Adrenal gland (tissue), 12 donors: ENCODE measurements around the gene MYO5B. TPM values are rescaled to one million over a fixed set of nuclear protein-coding genes. Genes with fewer than 3 reads are reported as not detected.

Experiments used
- DNase-seq, 7 donors: peaks; one replicate each; pipeline ENCODE4 v3.0.0-alpha.2; 2019 to 2020
- H3K27ac ChIP-seq, 5 donors: fragments of 200-600 bp; sonication (generic) in 4 of 5; 1 replicate in 3 of 5; 2 replicates in 2 of 5; pipeline versions ENCODE4 v1.5.1 to v1.8.0; 2016 to 2020; ENCODE audit warnings: mild to moderate bottlenecking in 1 of 5
- H3K27me3 ChIP-seq: fragments of 200-600 bp; 2 replicates; pipeline ENCODE4 v1.8.0; 2021
- H3K36me3 ChIP-seq, 2 donors: fragments of 200-600 bp; replicated peaks in 1 of 2; 1 replicate in 1 of 2; 2 replicates in 1 of 2; pipeline versions ENCODE4 v1.5.1 to v1.8.0; 2018 to 2022
- H3K4me1 ChIP-seq, 2 donors: fragments of 200-600 bp; replicated peaks in 1 of 2; 1 replicate in 1 of 2; 2 replicates in 1 of 2; pipeline versions ENCODE4 v1.5.1 to v1.8.0; 2018 to 2021
- H3K4me3 ChIP-seq, 4 donors: fragments of 200-600 bp; sonication (generic) in 3 of 4; one replicate each; pipeline ENCODE4 v1.5.1; 2016 to 2018
- H3K9me3 ChIP-seq, 3 donors: fragments of 200-600 bp; sonication (generic) in 1 of 3; replicated peaks in 1 of 3; 1 replicate in 2 of 3; 2 replicates in 1 of 3; pipeline versions ENCODE4 v1.5.1 to v1.8.0; 2016 to 2021
- CTCF ChIP-seq, 6 experiments: fragments of 450-650 bp in 4 of 6; fragments of 200-600 bp in 2 of 6; sonication (generic) in 1 of 6; IDR thresholded peaks; 1 replicate in 5 of 6; 2 replicates in 1 of 6; pipeline versions ENCODE4 v1.5.1 to v1.8.0; 2016 to 2021; ENCODE audit warnings: antibody characterized with exemption in 6 of 6, mild to moderate bottlenecking in 2 of 6, moderate library complexity in 1 of 6
- POLR2A ChIP-seq, 2 donors: fragments of 450-650 bp; IDR thresholded peaks; one replicate each; pipeline ENCODE4 v1.6.1; 2017; ENCODE audit warnings: antibody characterized with exemption in 2 of 2, mild to moderate bottlenecking in 2 of 2, moderate library complexity in 1 of 2
- WGBS, 4 donors: extraction: QIAGEN DNeasy Blood & Tissue Kit in 2 of 4; methylation state at CpG; one replicate each; pipeline versions ENCODE4 v1.1.5 to v1.1.7; 2013 to 2017; 5-methylcytosine and 5-hydroxymethylcytosine counted together
- intact Hi-C, 2 donors: fragments of 100-400 bp; cut with DNase I; formaldehyde crosslinking; loops; one replicate each; pipeline versions ENCODE4 v1.14.1 to v1.15.0; 2022 to 2023
- polyA plus RNA-seq, 3 donors: library from polyadenylated mRNA; stranded (reverse); fragments of 200-250 nt in 2 of 3; fragments of 350-450 nt in 1 of 3; fragmentation: Illumina TruSeq in 1 of 3; extraction: RNeasy Lipid Tissue Mini Kit (QIAGEN cat#74804) in 1 of 3; gene quantifications; one replicate each; pipeline ENCODE4 v1.2.3, GENCODE V29; 2013 to 2014
- total RNA-seq, 9 donors: library from RNA; depleted of rRNA in 4 of 9; stranded (reverse); fragments of >200 nt in 4 of 9; fragments of 120-200 nt in 1 of 9; fragmentation: NEBNext Ultra II Directional in 1 of 9; extraction: Animal tissue kit (Norgen Biotek cat#: 25700) in 1 of 9; gene quantifications; one replicate each; pipeline versions ENCODE4 v1.1.0 to v1.2.4, GENCODE V29; 2013 to 2023
- donor health status: healthy with polysubstance abuse.
- donor health status: Bipolar disorder and iron deficiency.
- donor health status: DM: yes; HTN: yes; CAD: no.
- donor health status: DM: no; HTN: no; CAD: no.
- donor health status: DM: no; HTN: no; CAD: no.
- donor health status: DM: yes; HTN: yes; CAD: no.

The MYO5B gene
- total and polyA plus RNA-seq, 12 donors = 0.61 to 9.3 (median 2.9) TPM

- Histone ChIP-seq H3K27me3 (no peaks in the 10 kb centered on the region), H3K27ac (no peak overlapping the region), H3K9me3 (no peaks in the 10 kb centered on the region), H3K4me3 (no peak overlapping the region), H3K36me3 (no peaks in the 10 kb centered on the region), H3K4me1 (no peaks in the 10 kb centered on the region)
- intact Hi-C loops = loop anchor here in 1 of 2 donors (10.0 kb wide), 1 partner anchor 335 kb away; no protein-coding TSS in a partner anchor
- TF ChIP-seq POLR2A (IDR thresholded peaks at IDR 0.05) (no peak), CTCF (IDR thresholded peaks at IDR 0.05) (no peak)
- peak in 4 of 7 donors; percentile 21 to 34 (median 30) for DNase-seq
- WGBS, 4 donors = 50 to 70% (median 56%) methylated on average over 5 to 14 of the region's 14 CpGs
These were observed 345.4 kb downstream of the MYO5B start for GRCh38 chr18:49849331-49850217.

GRCh38 chr18:49848115-49848514 is 346.8 kb downstream of the MYO5B start:
- intact Hi-C loops = no loop called here
- no peak overlapping the region for H3K27ac ChIP-seq
- H3K4me1 ChIP-seq = no peaks in the 10 kb centered on the region
- no peak overlapping the region for H3K4me3 ChIP-seq
- no peaks in the 10 kb centered on the region for H3K36me3 ChIP-seq
- H3K9me3 ChIP-seq = no peaks in the 10 kb centered on the region
- TF ChIP-seq POLR2A (IDR thresholded peaks at IDR 0.05) = no peak
- no peak for TF ChIP-seq CTCF (IDR thresholded peaks at IDR 0.05)
- no peak for DNase-seq
- no peaks in the 10 kb centered on the region for H3K27me3 ChIP-seq
- 71 to 90% (median 74%) methylated on average over 4 of the region's 4 CpGs for WGBS, 4 donors

- Histone ChIP-seq H3K4me3 (no peak overlapping the region), H3K36me3 (no peaks in the 10 kb centered on the region), H3K27ac (no peak overlapping the region), H3K4me1 (no peaks in the 10 kb centered on the region), H3K9me3 (no peaks in the 10 kb centered on the region), H3K27me3 (no peaks in the 10 kb centered on the region)
- intact Hi-C loops = no loop called here
- TF ChIP-seq CTCF (IDR thresholded peaks at IDR 0.05) (no peak), POLR2A (IDR thresholded peaks at IDR 0.05) (no peak)
- DNase-seq = no peak
- 85 to 91% (median 89%) methylated on average over 6 to 8 of the region's 8 CpGs for WGBS, 4 donors
These were observed 347.4 kb downstream of the MYO5B start for GRCh38 chr18:49847524-49847923.

GRCh38 chr18:49846718-49847470 is 348.1 kb downstream of the MYO5B start:
- intact Hi-C loops = no loop called here
- Histone ChIP-seq H3K36me3 (no peaks in the 10 kb centered on the region), H3K4me1 (no peaks in the 10 kb centered on the region), H3K4me3 (no peak overlapping the region), H3K9me3 (no peaks in the 10 kb centered on the region), H3K27me3 (no peaks in the 10 kb centered on the region), H3K27ac (no peak overlapping the region)
- no peak for TF ChIP-seq POLR2A (IDR thresholded peaks at IDR 0.05)
- TF ChIP-seq CTCF (IDR thresholded peaks at IDR 0.05) = no peak
- DNase-seq = no peak
- 68 to 87% (median 69%) methylated on average over 8 to 10 of the region's 10 CpGs for WGBS, 4 donors
